T-helper 17 cell (primary cell): ENCODE results near the gene TNN. TPM values are rescaled to one million over a fixed set of nuclear protein-coding genes. Genes with fewer than 3 reads are reported as not detected.

Experiments used
- ATAC-seq: fragments of 150-1000 bp; cut with Tn5 transposase; 2 replicates; pipeline ENCODE4 v1.10.0; 2021; ENCODE audit warnings: mild to moderate bottlenecking, moderate library complexity
- DNase-seq, 3 donors: peaks; one replicate each; pipeline versions ENCODE4 v3.0.0 to v3.0.0-alpha.2; 2020 to 2021
- H3K9me3 ChIP-seq: one replicate; pipeline ENCODE4 v1.7.0; 2013; ENCODE audit warnings: low read length, mild to moderate bottlenecking; ENCODE audit not compliant: control insufficient read depth, poor library complexity, severe bottlenecking
- H3K27ac Mint-ChIP-seq: one replicate; pipeline ENCODE4 v1.8.0; 2022; ENCODE audit warnings: mild to moderate bottlenecking, moderate library complexity, mixed read lengths
- H3K27me3 Mint-ChIP-seq: one replicate; pipeline ENCODE4 v1.8.0; 2022; ENCODE audit warnings: mixed read lengths
- H3K36me3 Mint-ChIP-seq: one replicate; pipeline ENCODE4 v1.8.0; 2022; ENCODE audit warnings: low read depth, mixed read lengths
- H3K4me1 Mint-ChIP-seq: one replicate; pipeline ENCODE4 v1.8.0; 2022; ENCODE audit warnings: mild to moderate bottlenecking, mixed read lengths
- H3K4me3 Mint-ChIP-seq: one replicate; pipeline ENCODE4 v1.8.0; 2022; ENCODE audit warnings: mild to moderate bottlenecking, moderate library complexity, mixed read lengths
- total RNA-seq, 4 donors: library from RNA in 2 of 4; stranded (reverse) in 2 of 4; gene quantifications; one replicate each; pipeline ENCODE4 v1.2.3 and lab custom pipeline; 2022 to 2026

TNN gene
- total RNA-seq, 2 donors from 2014 or later, result not detected

DNA sequence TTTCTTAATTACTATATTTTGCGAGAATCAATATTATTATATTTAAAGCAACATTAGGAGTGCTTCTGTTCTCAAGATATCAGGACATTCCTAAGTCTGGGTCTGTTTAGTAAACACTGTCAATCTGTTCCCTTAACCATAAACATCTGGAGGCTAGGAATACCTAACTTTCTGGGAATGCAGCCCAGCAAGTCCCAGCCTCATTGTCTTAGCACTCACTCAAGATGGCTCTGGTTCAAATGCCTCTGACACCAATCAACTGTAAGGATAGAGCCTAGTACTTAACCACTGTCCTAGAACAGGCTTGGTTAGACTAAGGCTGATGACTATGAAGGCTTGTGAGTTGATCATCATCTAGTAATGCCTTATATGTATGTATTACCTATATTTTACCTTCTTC is 61.5 kb downstream of the TNN start:
- no peak overlapping the region for H3K4me3 Mint-ChIP-seq

DNA sequence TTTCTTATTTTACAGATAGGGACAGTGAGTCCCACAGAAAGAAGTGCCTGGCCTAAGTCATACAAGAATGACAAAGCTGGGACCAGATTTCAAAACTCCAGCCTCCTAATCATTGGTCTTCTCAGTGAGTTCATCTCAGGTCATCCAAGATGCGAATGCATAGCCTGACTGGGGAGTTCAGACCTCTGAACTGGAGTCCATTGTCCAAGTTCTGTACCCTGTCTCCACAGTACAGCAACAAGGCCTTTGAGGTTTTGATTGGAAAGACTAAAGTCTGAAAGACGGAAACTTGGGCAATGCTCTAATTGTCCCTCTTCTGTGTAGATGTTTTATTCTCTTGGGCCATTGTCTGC is 62.0 kb downstream of the TNN start:
- Mint-ChIP-seq H3K4me1 (peaks cover 3% of the 10 kb centered on the region), H3K27me3 (peaks cover 20% of the 10 kb centered on the region), H3K4me3 (no peak overlapping the region), H3K27ac (no peak overlapping the region), H3K36me3 (no peaks in the 10 kb centered on the region)
- H3K9me3 ChIP-seq, result no peaks in the 10 kb centered on the region
- DNase-seq, result no peak
- ATAC-seq, result no peak

More for the DNA sequence above, 61.5 kb downstream of the TNN start:
- Mint-ChIP-seq H3K36me3 (no peaks in the 10 kb centered on the region), H3K27me3 (peaks cover 17% of the 10 kb centered on the region), H3K27ac (no peak overlapping the region), H3K4me1 (peaks cover 2% of the 10 kb centered on the region)
- no peak for ATAC-seq
- no peaks in the 10 kb centered on the region for H3K9me3 ChIP-seq
- DNase-seq, result no peak

DNA sequence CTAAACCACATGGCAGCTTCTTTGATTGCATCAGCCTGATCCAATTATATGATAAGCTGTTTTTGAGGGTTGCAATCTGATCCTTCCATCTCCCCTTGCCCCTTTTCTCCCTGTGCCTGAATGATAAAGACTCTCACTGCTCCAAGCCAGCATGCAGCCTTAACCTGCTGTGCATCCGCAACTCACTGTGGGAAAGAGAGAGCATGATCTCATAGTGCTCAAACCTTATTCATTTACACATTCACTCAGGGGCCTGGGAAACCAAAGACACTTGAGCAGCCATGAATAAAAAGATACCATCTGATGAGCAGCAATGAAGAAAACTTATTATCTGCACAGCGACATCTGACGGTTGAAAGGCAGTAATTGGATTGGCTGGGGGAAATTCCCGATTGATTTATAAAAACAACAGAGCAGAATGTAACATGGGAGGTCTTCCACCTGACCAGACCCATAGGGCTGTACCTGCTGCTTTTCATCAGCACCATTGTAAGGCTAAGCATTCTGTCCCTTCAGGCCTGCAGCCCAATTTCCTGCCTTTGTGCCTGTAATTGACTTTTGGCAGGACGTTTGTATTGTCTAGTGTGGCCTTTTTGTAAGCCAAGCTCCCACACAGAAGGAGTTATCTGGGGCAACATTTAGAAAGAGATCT is 62.5 kb downstream of the TNN start:
- peaks cover 23% of the 10 kb centered on the region for H3K27me3 Mint-ChIP-seq
- peaks cover 6% of the 10 kb centered on the region for H3K4me1 Mint-ChIP-seq
- ATAC-seq (no peak), DNase-seq (no peak)
- H3K27ac Mint-ChIP-seq, result no peak overlapping the region
- H3K9me3 ChIP-seq, result no peaks in the 10 kb centered on the region
- H3K4me3 Mint-ChIP-seq, result no peak overlapping the region
- H3K36me3 Mint-ChIP-seq, result no peaks in the 10 kb centered on the region

DNA sequence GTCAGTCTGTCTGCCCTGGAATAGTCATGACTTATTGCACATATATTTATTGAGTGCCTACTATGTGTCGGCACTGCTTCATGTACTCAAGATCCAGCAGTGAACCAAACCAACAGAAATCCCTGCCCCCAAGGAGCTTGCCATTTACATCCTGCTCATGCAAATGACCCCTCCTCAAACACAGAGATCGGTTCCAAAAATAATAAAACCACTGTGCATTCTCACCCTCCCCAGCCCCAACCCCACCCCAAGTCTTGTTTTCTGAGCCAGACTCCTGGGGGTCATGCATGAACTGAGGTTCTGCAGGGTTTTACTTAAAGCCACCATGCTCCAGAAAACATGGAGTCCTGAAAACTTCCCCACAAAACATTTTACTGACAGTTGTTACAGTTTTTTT is 63.0 kb downstream of the TNN start:
- H3K9me3 ChIP-seq, result no peaks in the 10 kb centered on the region
- Mint-ChIP-seq H3K27me3 (peaks cover 25% of the 10 kb centered on the region), H3K4me3 (no peak overlapping the region), H3K4me1 (peaks cover 6% of the 10 kb centered on the region), H3K27ac (no peak overlapping the region), H3K36me3 (no peaks in the 10 kb centered on the region)
- DNase-seq (no peak), ATAC-seq (no peak)

DNA sequence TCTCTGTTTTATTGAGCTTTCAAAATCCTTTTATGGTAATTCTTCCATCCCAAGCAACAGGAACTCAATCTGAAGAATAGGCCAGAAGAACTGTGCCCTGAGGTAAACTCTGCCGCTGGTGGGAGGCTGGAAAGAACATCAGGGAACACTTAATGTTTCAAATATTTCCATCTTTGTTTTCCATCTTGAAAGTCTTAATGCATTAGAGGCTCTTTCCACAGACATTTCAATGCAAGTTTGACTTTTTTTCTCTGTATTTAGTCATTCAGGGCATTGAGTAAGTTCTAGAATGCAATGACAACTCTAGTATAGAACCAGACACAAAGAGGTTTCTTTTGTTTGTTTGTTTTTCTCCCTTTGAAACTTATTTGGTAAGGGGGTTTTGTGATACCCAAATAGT is 63.5 kb downstream of the TNN start:
- peaks cover 6% of the 10 kb centered on the region for H3K4me1 Mint-ChIP-seq
- peaks cover 29% of the 10 kb centered on the region for H3K27me3 Mint-ChIP-seq
- ATAC-seq (no peak), DNase-seq (no peak)
- no peak overlapping the region for H3K27ac Mint-ChIP-seq
- H3K9me3 ChIP-seq, result no peaks in the 10 kb centered on the region
- no peaks in the 10 kb centered on the region for H3K36me3 Mint-ChIP-seq
- H3K4me3 Mint-ChIP-seq, result no peak overlapping the region

DNA sequence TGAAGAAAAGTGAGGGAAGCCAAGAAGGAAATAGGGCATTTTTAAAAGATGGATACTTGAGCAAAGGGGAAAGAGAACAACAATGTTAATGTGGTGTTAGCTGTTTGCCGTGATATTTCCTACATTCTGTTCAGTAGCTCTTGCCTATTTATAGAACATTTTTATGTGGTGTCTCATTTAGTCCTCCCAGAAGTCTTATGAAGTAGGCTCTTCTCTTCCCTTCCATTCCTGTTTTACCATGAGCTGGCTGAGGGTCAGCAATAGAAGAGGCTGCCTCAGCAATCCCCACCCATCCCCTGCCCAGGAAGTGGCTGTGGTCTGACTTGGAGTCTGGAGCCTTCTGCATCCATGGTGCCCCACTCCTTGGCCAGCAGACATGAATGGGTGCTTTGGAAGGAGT is 64.8 kb downstream of the TNN start:
- Mint-ChIP-seq H3K4me1 (peaks cover 6% of the 10 kb centered on the region), H3K27me3 (peaks cover 34% of the 10 kb centered on the region), H3K27ac (no peak overlapping the region), H3K36me3 (no peaks in the 10 kb centered on the region), H3K4me3 (no peak overlapping the region)
- DNase-seq (no peak), ATAC-seq (no peak)
- no peaks in the 10 kb centered on the region for H3K9me3 ChIP-seq

DNA sequence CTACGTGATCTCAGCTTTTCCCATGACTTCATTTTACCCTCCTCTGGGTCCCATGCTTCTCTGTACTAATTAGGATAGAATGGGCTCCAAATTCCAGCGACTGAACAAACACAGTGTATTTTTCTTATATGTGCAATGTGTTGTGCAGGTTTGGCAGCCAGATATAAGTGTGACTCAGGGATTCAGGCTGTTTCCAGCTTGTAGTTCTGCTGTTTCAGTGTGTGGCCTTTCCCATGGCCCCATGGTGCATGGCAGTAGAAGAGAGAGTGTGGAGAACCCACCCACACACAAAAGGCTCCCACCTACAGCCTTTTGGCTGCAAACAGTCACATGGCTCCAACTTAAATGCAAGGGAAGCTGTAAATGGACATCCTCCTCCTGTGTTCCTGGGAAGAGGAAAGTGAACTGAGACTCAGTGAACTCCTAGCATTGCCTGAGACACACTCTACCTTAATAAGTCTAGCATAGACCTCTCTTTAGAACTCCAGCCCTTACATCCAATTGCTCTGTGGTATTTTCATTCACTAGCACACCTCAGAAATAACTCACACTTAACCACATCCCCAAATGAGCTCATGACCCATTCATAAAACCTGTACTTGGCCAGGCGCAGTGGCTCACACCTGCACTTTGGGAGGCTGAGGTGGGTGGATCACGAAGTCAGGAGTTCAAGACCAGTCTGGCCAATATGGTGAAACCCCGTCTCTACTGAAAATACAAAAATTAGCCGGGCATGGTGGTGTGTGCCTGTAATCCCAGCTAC is 66.2 kb downstream of the TNN start:
- H3K27me3 Mint-ChIP-seq, result peaks cover 37% of the 10 kb centered on the region
- no peak for ATAC-seq

DNA sequence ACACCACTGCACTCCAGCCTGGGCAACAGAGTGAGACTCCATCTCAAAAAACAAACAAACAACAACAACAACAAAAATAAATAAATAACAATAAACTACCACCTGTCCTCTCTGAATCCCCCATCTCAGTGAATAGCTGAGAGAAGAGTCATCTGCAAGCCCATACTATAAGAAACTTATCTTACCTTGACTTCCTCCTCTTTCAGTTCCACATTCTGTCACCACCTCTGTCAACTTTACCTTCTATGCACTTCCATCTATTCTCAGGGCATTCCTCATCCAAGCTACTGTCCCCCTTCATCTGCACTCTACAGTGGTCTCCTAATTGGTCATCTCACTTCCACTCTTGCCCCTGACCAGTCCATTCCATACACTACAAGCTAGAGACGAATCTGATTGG is 66.9 kb downstream of the TNN start:
- H3K4me3 Mint-ChIP-seq, result no peak overlapping the region
- H3K27ac Mint-ChIP-seq, result no peak overlapping the region
- no peaks in the 10 kb centered on the region for H3K36me3 Mint-ChIP-seq
- DNase-seq (no peak), ATAC-seq (no peak)
- peaks cover 4% of the 10 kb centered on the region for H3K4me1 Mint-ChIP-seq
- H3K27me3 Mint-ChIP-seq, result peaks cover 37% of the 10 kb centered on the region
- no peaks in the 10 kb centered on the region for H3K9me3 ChIP-seq

More for the DNA sequence above, 66.2 kb downstream of the TNN start:
- Mint-ChIP-seq H3K27ac (no peak overlapping the region), H3K4me3 (no peak overlapping the region), H3K4me1 (peaks cover 4% of the 10 kb centered on the region), H3K36me3 (no peaks in the 10 kb centered on the region)
- H3K9me3 ChIP-seq, result no peaks in the 10 kb centered on the region
- DNase-seq, result no peak

DNA sequence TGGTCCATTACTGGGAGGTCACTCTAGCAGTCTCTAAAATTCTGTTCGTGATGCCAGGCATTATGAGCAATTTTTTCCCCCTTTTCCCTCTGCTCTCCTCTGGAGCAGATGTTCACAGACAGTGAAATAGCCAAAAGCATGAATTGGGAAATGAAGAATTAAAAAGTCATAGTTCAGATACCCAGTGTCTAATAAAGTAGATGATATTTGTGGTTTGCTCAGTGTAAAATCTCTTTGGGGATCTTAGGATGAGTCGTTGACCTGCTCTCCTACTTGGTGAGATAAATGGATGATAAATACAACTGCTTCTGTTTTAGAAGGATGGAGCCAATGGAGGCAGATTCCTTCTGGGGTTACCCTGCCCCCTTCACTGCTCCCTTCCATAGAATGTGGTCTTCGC is 68.6 kb downstream of the TNN start:
- no peak overlapping the region for H3K27ac Mint-ChIP-seq
- no peaks in the 10 kb centered on the region for H3K36me3 Mint-ChIP-seq
- peaks cover 4% of the 10 kb centered on the region for H3K4me1 Mint-ChIP-seq
- ATAC-seq (no peak), DNase-seq (no peak)
- peaks cover 37% of the 10 kb centered on the region for H3K27me3 Mint-ChIP-seq
- H3K9me3 ChIP-seq, result no peaks in the 10 kb centered on the region
- H3K4me3 Mint-ChIP-seq, result no peak overlapping the region

DNA sequence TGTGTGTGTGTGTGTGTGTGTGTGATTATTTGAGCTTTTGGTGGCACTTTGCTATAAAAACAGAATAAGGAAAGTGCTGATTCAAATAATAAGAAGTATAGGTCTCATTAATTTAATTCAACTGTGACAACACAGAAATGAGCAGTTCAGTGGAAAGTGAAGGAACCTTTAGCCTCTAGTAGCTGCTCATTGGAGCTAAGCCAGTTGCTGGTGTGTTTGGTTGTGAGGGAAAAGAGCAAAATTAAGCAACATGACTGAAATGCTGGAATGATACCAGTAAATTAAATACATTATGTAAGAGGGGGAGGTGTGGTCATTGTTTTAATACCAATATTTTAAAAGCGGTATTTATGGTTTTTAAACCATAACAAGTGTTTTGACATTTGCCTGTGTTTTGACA is 69.7 kb downstream of the TNN start:
- peaks cover 10% of the 10 kb centered on the region for H3K4me1 Mint-ChIP-seq
- no peaks in the 10 kb centered on the region for H3K36me3 Mint-ChIP-seq
- H3K27ac Mint-ChIP-seq, result no peak overlapping the region
- H3K27me3 Mint-ChIP-seq, result peaks cover 37% of the 10 kb centered on the region
- DNase-seq, result no peak
- no peak overlapping the region for H3K4me3 Mint-ChIP-seq
- H3K9me3 ChIP-seq, result no peaks in the 10 kb centered on the region
- no peak for ATAC-seq

DNA sequence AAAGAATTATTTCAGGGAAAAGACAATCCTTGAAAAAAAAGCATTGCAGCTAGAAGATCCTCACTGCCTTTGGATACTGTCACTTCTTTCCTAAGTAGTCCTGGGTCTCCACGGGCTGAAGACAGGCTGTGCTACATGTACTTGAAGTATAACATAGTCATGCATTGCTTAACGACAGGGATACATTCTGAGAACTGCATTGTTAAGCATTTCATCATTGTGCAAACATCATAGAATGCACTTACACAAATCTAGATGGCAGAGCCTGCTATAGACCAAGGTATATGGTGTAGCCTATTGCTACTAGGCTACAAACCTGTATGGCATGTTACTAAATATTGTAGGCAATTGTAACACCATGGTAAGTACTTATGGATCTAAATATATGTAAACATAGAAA is 70.9 kb downstream of the TNN start:
- no peak overlapping the region for H3K27ac Mint-ChIP-seq
- peaks cover 1% of the 10 kb centered on the region for H3K36me3 Mint-ChIP-seq
- no peaks in the 10 kb centered on the region for H3K9me3 ChIP-seq
- ATAC-seq (no peak), DNase-seq (no peak)
- no peak overlapping the region for H3K4me3 Mint-ChIP-seq
- H3K4me1 Mint-ChIP-seq, result peaks cover 14% of the 10 kb centered on the region
- H3K27me3 Mint-ChIP-seq, result peaks cover 46% of the 10 kb centered on the region

DNA sequence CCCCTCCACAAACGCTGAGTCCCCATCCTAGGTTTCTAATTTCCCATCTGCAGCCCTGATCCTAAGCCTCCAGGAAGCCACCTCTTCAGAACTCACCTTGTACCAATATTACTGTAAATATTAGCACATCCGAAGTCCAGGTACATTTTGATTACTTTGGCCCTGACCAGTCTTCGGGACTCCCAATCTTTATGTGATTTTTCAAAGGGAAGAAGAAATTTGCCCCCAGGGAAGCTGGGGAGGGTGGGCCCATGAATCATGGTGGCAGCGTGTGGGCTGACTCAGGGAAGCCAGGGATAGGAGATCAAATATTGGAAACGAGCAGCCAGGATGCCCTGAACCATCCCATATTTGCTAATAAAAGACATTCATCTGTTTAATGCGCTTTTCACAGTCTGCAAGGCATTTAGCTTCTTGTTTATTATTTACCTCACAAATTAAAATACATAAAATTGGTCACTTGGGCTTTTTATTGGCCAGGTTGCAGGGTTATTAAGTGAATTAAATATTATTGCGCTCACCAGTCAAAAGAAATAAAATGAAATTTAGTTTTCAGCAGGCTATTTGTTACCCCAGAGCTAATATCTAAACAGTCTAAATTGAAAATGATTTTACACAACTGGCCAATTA is 78.4 kb downstream of the TNN start:
- peaks cover 46% of the 10 kb centered on the region for H3K27me3 Mint-ChIP-seq
- DNase-seq, result no peak
- peaks cover 4% of the 10 kb centered on the region for H3K36me3 Mint-ChIP-seq
- peaks cover 14% of the 10 kb centered on the region for H3K4me1 Mint-ChIP-seq
- peak overlapping the region; percentile 21 for H3K27ac Mint-ChIP-seq
- no peak overlapping the region for H3K4me3 Mint-ChIP-seq
- H3K9me3 ChIP-seq, result no peaks in the 10 kb centered on the region
- no peak for ATAC-seq

DNA sequence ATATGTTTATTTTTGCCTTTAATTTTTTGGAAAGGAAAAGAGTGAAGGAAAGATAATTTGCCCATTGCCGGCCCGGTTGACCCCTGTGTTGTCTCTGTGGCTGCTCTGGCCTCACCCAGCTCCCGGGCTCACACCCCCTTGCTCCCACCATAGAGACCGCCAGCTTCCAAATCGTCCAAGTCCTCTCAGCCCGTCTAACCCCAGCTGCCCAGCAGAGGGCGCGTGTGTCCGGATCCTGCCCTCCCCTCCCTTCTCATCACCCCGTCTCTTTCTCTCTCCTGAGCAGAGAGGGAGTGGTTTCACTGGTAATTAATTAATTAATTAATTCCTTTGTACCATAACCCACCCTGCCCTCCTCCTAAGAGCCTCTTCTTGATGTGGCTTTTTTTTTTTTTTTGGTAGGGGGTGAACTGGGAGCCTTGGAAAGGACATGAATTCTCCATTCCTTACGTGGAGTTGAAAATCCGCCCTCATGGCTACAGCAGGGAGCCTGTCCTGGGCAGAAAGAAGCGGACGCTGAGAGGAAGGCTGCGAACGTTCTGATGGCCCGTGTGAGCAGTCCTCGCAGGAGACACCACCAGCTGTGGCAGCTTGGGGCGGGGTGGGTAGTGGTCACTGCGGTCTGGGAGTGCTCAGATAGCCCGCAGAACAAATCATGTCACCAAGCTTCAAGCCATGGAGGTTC is 79.0 kb downstream of the TNN start:
- peak overlapping the region; percentile 21 for H3K27ac Mint-ChIP-seq
- no peaks in the 10 kb centered on the region for H3K9me3 ChIP-seq
- H3K27me3 Mint-ChIP-seq, result peaks cover 53% of the 10 kb centered on the region
- ATAC-seq (peak; percentile 77), DNase-seq (peak; percentile 44 to 64 (median 49))
- H3K4me1 Mint-ChIP-seq, result peaks cover 20% of the 10 kb centered on the region
- H3K36me3 Mint-ChIP-seq, result peaks cover 4% of the 10 kb centered on the region
- no peak overlapping the region for H3K4me3 Mint-ChIP-seq
